LNCaP clone FGC (cell line): ENCODE measurements around the gene ISOC1.
A peak's percentile ranks its signal among the peaks of the same experiment; 100 is the strongest.

Experiments
- DNase-seq: peaks from one replicate; pipeline ENCODE4 v3.0.0-alpha.2; 2011; ENCODE audit warnings: low read depth
- H3K4me3 ChIP-seq: 2 replicates; pipeline ENCODE4 v1.5.1; 2011; ENCODE audit warnings: mild to moderate bottlenecking, low read depth, low read length, control low read depth
- TF ChIP-seq, protein P1 (sequence below): IDR thresholded peaks from 2 replicates; pipeline ENCODE4 v1.5.1; 2012; ENCODE audit warnings: mild to moderate bottlenecking; ENCODE audit not compliant: control insufficient read depth, insufficient read depth; ENCODE audit errors: extremely low read depth

The ISOC1 gene

GRCh38 chr5:129120158-129120581 lies 25.6 kb downstream of the ISOC1 start:
- no peak overlapping the region for H3K4me3 ChIP-seq
- DNase-seq, result no peak
- TF ChIP-seq, protein P1, sequence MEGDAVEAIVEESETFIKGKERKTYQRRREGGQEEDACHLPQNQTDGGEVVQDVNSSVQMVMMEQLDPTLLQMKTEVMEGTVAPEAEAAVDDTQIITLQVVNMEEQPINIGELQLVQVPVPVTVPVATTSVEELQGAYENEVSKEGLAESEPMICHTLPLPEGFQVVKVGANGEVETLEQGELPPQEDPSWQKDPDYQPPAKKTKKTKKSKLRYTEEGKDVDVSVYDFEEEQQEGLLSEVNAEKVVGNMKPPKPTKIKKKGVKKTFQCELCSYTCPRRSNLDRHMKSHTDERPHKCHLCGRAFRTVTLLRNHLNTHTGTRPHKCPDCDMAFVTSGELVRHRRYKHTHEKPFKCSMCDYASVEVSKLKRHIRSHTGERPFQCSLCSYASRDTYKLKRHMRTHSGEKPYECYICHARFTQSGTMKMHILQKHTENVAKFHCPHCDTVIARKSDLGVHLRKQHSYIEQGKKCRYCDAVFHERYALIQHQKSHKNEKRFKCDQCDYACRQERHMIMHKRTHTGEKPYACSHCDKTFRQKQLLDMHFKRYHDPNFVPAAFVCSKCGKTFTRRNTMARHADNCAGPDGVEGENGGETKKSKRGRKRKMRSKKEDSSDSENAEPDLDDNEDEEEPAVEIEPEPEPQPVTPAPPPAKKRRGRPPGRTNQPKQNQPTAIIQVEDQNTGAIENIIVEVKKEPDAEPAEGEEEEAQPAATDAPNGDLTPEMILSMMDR, result no peak

- DNase-seq, result no peak
- H3K4me3 ChIP-seq, result no peak overlapping the region
- TF ChIP-seq, protein P1, result no peak
Observed at GRCh38 chr5:129122560-129122959, 28.0 kb downstream of the ISOC1 start.

DNA sequence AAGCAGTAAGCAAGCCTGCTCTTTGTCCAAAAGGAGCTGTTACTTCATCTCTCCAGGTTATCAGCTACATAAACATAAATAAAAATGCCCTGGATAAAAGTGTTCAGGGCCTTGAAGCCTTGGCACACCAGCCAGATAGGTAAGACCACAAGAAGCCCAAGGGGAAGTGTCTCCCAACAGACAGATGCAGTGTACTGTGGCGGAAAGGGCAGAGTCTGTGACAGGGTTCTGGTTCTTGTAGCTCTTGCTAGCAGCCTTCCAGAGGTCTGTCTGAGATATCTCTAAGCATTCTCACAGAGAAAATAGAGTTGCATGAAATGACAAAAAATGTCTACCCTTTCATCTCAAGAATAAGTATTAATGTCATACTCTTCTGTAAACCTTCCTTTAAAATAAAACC lies 30.1 kb downstream of the ISOC1 start:
- TF ChIP-seq, protein P1, result no peak
- no peak overlapping the region for H3K4me3 ChIP-seq
- no peak for DNase-seq

GRCh38 chr5:129125819-129126218 lies 31.3 kb downstream of the ISOC1 start:
- TF ChIP-seq, protein P1, result peak; percentile 1; the same call in 1 of the 2 replicates
- DNase-seq, result no peak
- H3K4me3 ChIP-seq, result no peak overlapping the region

DNA sequence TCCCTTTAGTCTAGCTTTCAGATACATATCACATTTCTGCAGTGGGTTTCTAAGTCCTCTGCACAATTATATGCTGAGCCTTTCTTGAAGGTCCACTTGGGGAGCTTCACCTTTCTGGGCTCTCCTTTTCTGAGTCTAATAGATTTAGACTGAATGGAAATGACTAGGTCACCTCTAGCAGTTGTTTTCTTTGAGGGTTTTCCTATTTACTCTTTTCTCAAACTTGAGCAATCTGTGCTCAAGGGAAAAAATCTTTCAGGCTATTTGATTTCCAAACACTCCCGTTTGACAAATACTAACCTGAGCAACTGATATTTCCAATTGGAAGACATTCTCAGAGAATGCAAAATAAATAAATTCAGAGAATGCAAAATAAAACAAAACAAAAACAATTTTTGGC lies 39.0 kb downstream of the ISOC1 start:
- TF ChIP-seq, protein P1, result no peak
- no peak overlapping the region for H3K4me3 ChIP-seq

GRCh38 chr5:129135633-129136032 lies 41.1 kb downstream of the ISOC1 start:
- DNase-seq, result no peak
- TF ChIP-seq, protein P1, result no peak
- no peak overlapping the region for H3K4me3 ChIP-seq

More for the DNA sequence above, 39.0 kb downstream of the ISOC1 start:
- DNase-seq, result no peak

- H3K4me3 ChIP-seq, result no peak overlapping the region
- no peak for DNase-seq
- TF ChIP-seq, protein P1, result no peak
Observed at GRCh38 chr5:129137637-129138036, 43.1 kb downstream of the ISOC1 start.
